Superior temporal gyrus (tissue), 1 donor: ENCODE results near the gene GIGYF2.
A peak's percentile ranks its signal among the peaks of the same experiment; 100 is the strongest.

ENCODE experiments used
- DNase-seq: peaks from one replicate; pipeline ENCODE4 v3.0.0-alpha.2; 2016; ENCODE audit errors: extremely low spot score

Gene GIGYF2

GRCh38 chr2:232861353-232861752 is 164.2 kb downstream of the GIGYF2 start:
- no peak for DNase-seq

GRCh38 chr2:232863996-232864395 is 166.9 kb downstream of the GIGYF2 start:
- DNase-seq: no peak

- no peak for DNase-seq
Observed at GRCh38 chr2:232865165-232865564, 168.0 kb downstream of the GIGYF2 start.

GRCh38 chr2:232866104-232866503 is 169.0 kb downstream of the GIGYF2 start:
- DNase-seq: no peak

GRCh38 chr2:232869138-232870017 is 172.2 kb downstream of the GIGYF2 start:
- no peak for DNase-seq

- DNase-seq: no peak
Observed at GRCh38 chr2:232870018-232870765, 173.1 kb downstream of the GIGYF2 start, which contains the start of gene SNORC. Gene SNORC (plus strand): TSS chr2:232870264. CDS start chr2:232870342, 78 bp downstream.

- no peak for DNase-seq
Observed at GRCh38 chr2:232870766-232871371, 173.7 kb downstream of the GIGYF2 start.

- DNase-seq: no peak
Observed at GRCh38 chr2:232871418-232871834, 174.3 kb downstream of the GIGYF2 start.

GRCh38 chr2:232871835-232872736 is 175.0 kb downstream of the GIGYF2 start:
- peak; percentile 96 for DNase-seq

- DNase-seq: peak; percentile 65
Observed at GRCh38 chr2:232872826-232873225, 175.7 kb downstream of the GIGYF2 start.

GRCh38 chr2:232873292-232873908 is 176.3 kb downstream of the GIGYF2 start:
- no peak for DNase-seq

- no peak for DNase-seq
Observed at GRCh38 chr2:232873909-232874641, 176.9 kb downstream of the GIGYF2 start.

GRCh38 chr2:232874677-232875223 is 177.6 kb downstream of the GIGYF2 start:
- DNase-seq: no peak

GRCh38 chr2:232875256-232876121 is 178.4 kb downstream of the GIGYF2 start:
- no peak for DNase-seq

GRCh38 chr2:232876161-232876977 is 179.2 kb downstream of the GIGYF2 start:
- no peak for DNase-seq

- no peak for DNase-seq
Observed at GRCh38 chr2:232876978-232877441, 179.9 kb downstream of the GIGYF2 start.

- no peak for DNase-seq
Observed at GRCh38 chr2:232877940-232878511, 180.9 kb downstream of the GIGYF2 start.
